Stimulated activated CD4-positive, alpha-beta T cell treated with anti-CD3 and anti-CD28 coated beads, Interleukin-15, amount 100 ng/mL, for 1 hour (primary cell): ENCODE results near the gene MBD4.
"Not testable (repeated sequence)": the region's sequence is repeated elsewhere in the genome, so short reads cannot be mapped to it uniquely, and the experiment has no call there.

ENCODE experiments used
- DNase-seq, 2 donors: peaks; one replicate each; pipeline ENCODE4 v3.0.0-alpha.2; 2020; ENCODE audit warnings: low read depth in 1 of 2, low spot score in 1 of 2

The MBD4 gene

DNA sequence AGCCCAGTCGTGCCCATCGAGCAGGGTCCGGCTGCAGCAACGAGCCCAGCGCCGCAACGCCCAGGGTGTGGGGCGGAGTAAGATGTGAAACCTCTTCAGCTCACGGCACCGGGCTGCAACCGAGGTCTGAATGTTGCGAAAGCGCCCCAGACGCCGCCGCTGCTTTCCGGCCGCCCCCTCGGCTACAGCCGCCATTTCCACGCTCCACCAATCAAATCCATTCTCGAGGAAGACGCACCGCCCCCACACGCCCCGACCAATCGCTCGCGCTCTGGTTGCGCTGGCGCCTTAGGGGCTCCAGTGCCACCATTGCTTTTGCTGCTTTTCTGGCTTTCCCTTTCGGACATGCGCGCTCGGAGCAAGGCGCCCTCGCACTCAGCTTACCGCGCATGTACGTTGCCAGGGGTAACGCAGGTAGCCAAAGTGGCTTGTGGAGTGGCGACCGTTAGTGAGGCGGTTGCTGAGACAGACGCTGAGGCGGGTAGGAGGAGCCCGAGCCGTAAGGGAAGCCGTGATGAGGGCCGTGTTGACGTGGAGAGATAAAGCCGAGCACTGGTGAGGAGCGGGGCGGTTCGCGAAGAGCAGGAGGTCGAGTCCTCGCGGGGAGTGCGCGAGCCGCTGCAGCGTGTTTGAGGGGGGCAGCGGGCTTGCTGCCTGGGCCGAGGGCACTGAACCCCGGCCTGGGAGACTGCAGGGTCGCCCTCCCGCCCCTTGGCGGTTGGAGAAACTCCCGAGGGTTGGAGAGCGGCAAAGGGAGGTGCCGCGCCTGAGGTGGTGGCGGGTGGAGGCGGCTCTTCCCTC, at the start of gene MBD4, which contains the start of gene IFT122:
MBD4 (minus strand) TSS at position 132 of the 801 bp plus-strand sequence; CDS start at position 17, 115 bp downstream.
IFT122 (plus strand) TSS at position 408 of the 801 bp plus-strand sequence; CDS start at position 515, 107 bp downstream.
- peak; percentile 97 for DNase-seq

DNA sequence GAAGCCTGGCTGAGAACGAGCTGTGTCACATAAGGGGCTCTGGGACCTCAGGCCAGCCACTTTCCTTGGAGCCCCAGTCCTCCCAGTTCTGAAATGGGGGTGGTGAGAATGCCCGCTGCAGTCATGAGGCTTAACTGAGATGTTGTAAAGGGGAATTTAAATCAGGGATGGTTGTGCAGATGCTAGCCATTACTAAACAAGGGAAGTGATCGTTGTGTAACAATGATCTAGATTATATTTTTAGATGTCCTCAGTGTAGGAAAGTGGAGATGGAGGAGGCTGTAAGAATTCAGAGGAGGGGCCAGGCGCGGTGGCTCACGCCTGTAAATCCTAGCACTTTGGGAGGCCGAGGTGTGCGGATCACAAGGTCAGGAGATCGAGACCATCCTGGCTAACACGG, 49.5 kb upstream of the MBD4 start:
- not testable (repeated sequence) for DNase-seq

DNA sequence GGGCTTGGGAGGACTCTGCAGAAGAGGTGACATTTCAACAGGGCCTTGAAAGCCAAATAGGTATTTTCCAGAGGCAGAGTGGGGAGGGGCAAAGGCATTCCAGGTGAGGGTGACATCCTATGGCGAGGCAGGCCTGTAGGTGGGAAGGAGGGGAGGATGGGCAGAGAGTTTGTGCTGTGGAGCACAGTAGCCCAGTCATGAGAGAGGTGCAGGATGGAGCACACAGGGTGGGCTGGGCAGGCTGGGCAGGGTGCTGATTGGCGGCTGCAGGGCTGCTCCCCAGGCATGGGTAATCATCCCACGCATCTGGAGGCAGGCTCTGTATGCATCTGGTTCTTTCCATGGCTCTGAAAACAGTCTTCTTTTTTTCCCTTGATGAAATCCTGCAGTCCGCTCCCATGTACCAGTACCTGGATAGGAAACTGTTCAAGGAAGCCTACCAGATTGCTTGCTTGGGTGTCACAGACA, 48.2 kb upstream of the MBD4 start:
- DNase-seq, result not testable (repeated sequence)

DNA sequence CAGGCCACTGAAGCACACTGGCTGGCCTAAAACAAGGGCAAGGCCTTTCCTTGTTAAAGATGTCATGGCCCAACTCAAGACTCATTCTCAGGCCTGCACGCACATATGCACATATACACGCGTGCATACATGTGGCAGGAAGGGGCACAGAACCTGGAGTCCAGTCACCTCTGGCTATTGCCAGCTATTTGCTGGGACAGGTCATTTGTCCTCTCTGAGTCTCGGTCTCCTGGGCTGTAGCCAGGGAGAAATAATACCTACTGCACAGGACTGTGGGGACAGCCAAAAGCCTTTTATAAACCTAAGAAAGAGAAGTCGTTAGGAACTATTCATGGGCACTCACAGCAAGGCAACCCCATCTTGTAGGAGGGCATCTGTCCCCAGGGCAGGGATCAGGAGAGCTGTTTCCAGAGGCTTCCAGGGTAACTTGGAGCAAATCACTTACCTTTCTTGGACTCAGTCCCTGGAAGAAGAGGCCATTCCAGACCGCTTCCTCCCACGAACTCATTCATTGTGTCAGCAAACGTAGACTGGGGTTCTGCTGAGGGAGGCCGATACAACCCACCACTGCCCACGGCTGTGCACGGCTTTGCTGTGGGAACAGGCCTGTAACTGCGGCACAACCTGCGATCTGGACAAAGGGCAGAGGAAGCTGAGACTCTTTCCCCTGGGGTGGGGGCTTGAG, 47.6 kb upstream of the MBD4 start:
- no peak for DNase-seq

DNA sequence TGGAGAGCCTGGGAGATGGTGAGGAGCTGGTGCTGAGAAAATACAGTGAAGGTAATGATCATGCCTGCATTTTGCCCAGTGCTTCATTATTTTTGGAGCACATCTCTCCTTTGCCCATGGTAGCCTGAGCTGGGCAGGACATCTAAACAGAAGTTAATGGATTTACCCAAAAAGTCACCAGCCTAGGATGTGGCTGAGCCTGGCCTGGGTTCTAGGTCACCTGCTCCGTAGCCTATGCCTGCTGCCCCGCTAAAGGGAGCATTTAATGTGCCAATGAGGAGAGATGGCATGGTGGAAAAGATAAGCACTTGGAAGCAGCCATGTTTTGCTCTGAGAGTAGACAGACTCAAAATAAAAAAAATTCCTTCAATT, 46.9 kb upstream of the MBD4 start:
- DNase-seq, result no peak

DNA sequence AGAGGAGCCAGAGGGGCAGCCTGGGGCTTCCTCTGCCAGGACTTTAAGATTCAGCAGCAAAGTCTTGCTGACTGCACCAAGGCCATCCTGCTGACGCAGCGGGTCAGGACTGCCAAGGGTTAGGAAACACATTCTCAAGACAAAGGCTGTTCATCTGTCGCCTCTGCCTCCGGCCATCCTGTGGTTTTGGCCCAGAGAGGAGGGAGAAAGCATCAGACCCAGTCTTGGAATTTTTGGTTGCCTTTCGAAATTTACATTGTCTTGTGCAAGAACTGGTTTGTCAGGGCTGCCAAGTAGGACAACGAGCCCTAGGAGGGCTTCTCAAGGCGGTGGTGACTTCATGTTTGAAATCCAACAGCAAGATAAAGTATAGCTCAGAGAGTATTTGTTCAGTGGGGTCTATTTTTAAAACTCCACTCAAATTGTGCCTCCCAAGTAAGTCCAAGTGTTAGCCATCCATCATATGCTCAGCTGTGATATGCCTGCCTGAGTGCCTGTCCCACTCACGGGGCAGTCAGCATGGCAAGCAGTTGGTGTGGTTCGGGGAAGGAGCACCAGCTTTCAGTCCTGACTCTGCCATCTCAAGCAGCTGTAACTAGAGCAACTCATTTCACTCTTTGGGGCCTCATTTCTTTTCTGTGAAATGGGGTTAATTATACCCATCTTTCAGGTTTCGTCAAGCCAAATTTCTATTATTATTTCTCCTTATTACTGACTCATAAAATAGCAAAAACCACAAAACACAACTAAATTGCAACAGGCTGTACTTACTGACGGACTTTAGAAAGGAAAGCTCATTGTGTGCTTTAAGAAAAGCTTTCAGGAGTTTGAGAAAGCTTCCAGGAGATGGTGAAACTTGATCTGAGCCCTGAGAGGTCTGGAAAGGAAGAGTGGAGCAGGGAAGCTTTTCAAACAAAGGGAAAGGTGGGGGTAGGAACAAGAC, 46.2 kb upstream of the MBD4 start:
- DNase-seq, result no peak

DNA sequence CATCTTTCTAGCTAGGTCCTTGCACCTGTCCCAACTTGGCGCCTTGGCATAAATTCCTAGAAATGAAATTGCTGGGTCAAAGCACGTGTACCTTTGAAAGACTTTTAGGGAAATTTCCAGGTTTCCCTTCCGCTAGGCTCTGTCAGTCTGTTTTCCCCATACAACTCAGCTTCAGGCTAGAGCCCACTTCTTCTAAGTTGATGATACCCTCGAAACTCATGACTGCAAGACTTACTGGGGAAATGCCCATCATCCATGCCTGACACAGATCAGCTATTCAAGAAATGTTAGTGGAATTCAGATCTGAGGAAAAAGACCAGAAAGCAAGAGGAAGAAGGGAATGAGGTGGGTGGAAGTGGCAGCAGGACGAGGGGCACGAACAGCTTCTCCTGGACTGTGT, 45.4 kb upstream of the MBD4 start:
- not testable (repeated sequence) for DNase-seq

DNA sequence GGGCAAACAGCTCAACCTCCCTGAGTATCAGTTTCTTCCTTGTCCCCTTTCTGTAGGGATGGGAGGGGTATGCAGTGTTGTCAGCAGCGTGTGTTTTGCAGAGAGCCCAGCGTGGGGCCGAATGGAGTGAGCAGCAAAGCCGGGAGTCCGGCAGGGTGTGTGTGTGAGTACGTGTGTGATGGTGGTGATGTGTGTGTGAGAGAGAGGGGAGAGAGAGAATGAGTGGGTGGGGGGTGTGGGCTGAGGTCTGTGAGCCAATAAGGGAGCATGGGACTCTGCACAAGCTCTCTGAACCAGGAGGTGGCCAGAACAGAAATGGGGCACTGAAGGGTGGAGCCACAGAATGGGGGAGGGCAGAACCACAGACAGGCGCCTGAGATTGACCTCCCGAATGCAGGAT, 44.1 kb upstream of the MBD4 start:
- no peak for DNase-seq

DNA sequence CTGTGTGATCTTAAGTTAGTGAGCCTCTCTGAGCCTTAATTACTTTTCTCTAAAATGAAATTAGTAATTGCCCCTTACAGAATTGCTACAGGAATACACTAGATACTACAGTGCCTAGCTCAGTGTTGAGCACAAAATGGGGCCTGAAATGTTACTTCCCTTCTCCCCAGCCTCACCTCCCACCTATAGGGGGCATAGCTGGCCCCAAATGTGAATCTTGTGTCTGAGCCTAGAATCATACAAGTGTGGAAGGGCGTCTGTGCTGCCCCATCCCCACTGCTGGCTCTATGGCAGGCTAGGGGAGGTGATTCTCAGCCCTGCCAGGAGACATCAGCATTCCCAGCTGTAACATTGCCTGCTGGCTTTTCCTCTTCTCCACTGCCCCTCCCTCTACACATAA, 43.0 kb upstream of the MBD4 start:
- DNase-seq, result no peak

DNA sequence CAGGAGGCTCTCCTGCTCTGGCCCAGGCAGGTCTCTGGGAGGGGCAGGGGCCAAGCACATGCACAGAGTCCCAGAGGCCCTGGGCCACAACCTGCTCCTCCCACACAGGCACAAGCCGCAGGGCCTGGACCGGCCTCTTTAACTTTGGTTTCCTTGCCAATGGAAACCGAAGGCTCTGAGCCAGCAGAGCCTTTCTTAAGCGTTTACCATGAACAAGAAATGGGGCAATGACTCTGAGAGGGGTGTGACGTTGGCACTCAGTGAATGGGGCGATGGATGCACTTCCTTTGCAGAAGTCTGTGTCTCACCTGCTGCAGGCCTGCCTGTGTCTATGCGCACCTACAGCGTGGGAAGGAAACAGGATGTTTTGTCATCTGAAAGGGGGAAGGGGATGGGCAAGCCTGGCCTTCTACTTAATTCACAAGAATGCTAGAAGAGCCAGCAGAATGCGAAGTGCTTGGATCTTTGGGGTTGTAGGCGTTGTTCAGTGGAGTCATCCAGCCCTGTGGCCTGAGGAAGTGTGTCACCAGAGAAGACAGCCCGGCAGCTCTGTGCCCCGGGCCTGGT, 42.1 kb upstream of the MBD4 start:
- DNase-seq, result peak; percentile 8 to 10

DNA sequence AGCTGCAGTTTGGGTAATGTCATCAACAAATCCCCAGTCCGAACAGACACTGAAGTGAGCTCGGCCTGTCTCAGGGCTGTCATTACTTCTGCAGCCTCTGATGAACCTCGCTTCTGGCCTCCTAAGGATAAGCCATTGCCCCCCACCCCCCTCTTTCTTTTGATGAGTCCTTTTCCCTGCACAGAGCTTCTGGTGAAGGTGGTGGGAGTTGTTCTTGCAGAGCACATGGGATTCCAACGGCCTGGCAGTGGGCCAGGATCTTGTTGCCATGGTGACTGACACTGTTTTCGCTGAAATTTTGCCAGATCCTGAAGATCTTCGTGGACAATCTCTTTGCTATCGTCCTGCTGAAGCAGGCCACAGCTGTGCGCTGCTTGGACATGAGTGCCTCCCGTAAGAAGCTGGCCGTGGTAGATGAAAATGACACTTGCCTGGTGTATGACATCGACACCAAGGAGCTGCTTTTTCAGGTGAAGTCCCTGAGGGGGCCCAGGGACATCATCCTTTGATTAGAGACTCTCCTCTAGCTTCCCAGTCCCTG, 41.5 kb upstream of the MBD4 start:
- DNase-seq, result not testable (repeated sequence)

DNA sequence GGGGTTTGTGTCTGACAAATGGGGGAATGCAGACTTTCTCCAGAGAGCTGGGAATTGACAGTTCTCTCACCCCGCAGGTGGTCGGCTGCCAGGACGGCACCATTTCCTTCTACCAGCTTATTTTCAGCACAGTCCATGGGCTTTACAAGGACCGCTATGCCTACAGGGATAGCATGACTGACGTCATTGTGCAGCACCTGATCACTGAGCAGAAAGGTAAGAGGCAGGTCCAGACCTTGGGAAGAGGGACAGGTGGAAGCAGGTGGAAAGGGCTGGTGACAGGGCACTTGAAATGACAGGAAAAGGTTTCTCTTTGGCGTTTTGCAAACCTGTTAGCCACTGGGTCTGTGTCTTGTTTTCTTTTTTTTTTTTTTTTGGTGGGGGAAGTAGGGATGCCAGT, 36.8 kb upstream of the MBD4 start:
- DNase-seq, result no peak

DNA sequence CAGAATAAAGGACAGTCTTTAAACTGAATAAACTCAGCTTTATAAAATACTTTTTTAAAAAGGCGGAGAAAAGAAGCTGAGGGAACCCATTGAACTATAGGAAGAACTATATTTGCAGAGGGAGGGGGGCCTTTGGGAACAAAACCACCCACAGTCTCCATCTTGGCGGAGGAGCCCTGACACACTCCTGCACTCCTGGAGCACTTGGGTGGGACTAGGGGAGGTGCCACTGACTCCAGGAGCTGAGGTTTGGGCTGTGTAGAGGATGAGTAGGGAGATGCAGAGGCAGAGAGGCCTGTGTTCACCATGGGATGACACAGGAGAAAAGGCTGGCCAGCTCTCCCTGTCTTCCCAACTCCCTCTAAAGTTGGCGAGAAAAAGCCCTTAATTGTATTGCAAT, 36.1 kb upstream of the MBD4 start:
- no peak for DNase-seq

DNA sequence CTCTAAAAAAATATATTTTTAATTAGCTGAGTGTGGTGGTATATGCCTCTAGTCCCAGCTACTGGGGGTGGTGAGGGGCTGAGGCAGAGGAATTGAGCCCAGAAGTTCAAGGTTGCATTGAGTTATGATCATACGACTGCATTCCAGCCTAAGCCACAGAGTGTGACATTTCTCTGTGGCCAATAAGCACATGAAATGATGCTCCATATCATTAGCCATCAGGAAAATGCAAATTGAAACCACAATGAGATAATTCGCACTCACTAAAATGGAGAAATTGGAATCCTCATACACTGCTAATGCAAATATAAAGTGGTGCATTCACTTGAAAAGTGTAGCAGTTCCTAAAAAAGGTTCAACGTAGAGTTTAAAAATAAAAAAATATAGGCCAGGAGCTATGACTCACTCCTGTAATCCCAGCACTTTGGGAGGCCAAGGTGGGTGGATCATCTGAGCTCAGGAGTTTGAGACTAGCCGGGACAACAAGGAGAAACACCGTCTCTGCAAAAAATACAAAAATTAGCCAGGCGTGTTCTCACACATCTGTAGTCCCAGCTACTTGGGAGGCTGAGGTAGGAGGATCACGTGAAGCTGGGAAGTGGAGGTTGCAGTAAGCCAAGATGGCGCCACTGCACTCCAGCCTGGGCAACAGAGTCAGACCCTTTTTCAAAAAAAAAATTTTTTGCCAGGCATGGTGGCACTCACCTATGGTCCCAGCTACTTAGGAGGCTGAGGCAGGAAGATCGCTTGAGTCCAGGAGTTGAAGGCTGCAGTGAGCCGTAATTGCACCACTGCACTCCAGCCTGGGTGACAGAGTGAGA, 35.4 kb upstream of the MBD4 start:
- no peak for DNase-seq

DNA sequence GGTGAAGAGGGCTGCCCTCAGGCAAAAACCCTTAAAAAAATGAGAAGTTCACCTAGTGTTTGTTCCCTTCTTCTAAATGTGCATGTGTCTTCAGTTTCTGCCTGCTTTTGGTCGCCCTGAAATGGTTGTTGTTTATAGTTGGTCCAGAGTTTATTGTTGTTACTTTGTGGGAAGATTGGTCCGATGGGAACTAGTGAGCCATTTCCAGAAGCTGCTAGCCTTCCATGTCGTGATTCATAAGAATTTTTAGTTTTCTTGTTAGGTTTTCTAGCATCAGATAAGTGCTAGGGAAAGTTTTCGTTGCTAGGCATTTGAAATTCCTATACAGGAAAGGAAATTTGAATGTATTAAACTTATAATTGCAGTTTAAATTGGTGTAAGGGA, 34.0 kb upstream of the MBD4 start:
- no peak for DNase-seq

DNA sequence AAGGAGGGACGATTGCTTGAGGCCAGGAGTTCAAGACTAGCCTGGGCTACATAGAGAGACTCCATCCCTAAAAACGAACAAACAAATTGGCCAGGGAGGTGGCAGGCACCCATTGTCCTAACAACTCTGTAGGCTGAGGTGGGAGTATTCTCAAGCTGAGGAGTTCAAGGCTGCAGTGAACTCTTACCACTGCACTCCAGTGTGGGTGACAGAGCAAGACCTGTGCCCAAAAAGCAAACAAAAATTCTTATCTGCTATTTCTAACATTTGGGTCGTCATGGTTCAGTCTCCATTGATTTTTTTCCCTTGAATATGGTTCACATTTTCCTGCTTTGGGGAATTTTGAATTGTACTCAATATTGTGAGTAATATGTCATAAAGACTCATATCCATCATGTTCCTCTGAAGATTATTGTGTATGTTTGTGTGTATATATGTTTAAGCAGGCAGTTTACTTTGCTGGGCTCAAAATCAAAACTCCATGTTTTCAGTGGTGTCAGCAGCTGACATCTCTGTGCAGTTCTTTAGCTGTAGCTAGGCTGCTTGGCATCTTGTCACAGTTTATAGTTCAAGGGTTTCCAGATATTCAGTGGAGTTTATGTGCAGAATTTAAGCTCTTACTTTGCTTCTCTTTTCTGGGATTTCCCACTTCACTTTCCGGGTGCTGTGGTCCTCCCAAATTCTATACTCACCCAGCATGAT, 33.5 kb upstream of the MBD4 start:
- no peak for DNase-seq

DNA sequence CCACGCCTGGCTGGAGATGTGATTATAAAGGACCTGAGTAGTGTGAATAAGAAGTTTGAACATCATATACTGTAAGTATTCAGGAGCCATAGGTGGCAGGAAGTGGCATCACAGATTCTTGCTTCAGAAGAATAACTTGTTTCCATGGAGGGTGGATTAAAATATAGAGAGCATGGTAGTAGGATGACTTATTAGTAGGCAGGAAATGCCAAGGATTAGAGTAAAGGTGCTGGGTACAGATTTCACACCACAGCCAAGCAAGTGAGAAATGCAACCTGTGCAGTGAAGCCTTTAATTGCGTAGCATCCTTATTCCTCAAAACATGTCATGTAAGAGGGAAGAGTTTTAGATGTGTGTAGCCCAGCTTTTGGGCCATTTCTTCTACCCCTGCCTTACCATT, 31.1 kb upstream of the MBD4 start:
- no peak for DNase-seq

DNA sequence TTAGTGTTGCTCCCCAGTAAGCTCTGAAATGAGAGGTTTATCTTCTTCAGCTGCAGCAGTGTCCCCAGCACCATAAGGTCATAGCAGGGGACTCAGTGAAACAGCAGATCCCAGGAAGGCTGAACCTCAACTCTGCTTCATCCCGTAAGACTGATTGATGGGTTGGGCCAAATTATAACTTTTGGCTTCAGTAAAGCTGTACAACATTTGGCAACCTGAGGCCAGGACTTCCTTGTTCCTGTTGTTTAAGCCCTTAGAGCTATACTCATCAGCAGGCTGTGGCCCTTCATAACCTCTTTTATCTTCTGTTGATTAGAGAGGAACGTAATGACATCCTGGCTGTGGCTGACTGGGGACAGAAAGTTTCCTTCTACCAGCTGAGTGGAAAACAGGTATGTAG, 29.3 kb upstream of the MBD4 start:
- no peak for DNase-seq

DNA sequence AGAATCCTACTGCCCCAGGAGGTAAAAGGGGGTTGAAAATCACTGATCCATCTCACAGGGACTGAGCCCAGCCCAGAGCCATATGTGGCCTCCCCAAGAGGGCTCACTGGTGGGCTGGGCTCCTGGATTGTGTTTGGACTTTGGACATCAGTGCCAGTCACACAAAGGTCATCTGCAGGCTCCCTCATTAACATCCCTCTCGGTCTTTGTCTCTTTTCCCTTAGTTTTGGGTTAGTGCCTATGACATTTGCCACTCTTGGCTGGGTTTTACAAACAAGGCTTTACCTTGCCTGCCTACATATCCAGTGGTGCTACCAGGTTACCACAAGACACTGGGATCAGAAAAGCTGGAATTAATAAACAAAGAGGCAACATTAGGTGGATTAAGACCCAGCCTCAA, 28.2 kb upstream of the MBD4 start:
- DNase-seq, result no peak
